ENCODE measurements around the gene POLD4.
A peak's percentile ranks its signal among the peaks of the same experiment; 100 is the strongest.

POLD4 gene

DNA sequence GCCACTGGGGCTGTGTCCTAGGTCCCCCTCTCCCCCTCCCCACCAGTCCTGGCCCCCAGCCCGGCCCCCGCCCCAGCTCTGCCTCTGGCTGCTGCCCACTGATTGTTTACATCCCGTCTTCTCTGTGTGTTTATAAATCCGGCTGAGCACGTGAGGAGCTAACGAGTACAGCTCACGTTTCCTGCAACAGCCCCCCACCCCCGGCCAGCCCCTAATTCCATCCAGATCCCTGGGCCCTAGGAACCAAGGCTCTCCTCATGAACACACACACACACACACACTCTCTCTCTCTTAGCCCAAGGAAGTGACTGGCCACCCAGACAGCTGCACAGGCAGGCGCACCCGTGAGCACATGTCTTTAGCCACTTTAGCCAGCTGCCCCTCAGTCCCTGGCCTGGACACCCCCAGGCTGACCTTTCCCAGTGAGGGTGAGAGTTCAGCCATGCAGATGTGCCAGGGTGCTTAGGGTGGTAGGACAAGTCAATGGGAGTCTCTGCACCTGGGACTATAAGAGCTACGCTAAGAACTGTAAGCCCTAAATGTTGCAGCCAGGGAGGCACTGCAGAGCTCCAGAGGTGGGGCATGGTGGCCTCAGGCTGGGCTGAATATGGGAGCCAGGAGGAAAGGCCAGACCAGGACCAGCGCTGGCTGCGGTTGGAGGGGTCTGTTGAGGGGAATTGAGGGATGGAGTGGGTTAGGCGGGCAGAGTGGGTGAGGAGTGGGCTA, 17.2 kb upstream of the POLD4 start:
- DNase-seq, result no peak

DNA sequence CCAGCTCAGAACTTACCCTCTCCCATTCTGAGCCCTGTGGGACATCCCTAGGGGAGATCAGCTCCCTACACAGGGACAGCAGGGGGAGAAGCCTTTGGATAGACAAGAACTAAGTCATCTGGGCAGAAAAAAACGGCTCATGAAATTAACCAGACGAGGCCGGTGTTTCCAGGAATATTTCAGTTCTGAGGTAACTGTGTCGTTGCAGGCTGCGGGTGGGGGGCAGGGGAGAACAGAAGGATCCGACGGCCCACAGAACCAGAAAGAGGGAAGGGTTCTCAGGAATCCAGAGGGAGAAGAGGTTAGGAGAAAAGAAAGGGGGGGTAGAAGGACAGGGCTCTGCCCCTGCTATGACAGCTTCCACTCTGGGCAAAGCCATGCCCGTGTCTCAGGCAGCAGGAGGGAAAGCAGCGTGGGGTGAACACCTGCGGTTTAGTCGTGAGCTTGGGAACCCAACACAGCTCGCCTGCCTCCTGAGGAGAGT, 16.5 kb upstream of the POLD4 start:
- peak; percentile 52 for DNase-seq

DNA sequence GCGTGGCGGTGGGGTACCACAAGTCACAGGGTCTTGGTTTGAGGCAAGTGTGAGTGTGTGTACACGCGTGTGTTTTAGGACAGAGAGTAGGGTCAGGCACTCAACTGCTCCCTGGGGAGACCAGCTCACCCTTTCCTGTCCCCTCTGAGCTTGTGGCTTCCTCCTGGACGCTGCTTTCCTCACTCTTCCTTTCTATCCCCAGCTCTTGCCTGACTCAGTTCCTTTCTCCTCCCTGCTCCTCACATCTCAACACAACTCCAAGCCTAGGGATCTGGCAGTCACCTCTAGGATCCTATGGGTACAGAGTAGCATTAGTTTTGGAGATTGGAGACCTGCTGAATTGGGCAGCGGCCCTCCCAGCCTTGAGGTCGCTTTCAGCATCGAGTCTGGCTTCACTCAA, 15.9 kb upstream of the POLD4 start:
- DNase-seq, result no peak

DNA sequence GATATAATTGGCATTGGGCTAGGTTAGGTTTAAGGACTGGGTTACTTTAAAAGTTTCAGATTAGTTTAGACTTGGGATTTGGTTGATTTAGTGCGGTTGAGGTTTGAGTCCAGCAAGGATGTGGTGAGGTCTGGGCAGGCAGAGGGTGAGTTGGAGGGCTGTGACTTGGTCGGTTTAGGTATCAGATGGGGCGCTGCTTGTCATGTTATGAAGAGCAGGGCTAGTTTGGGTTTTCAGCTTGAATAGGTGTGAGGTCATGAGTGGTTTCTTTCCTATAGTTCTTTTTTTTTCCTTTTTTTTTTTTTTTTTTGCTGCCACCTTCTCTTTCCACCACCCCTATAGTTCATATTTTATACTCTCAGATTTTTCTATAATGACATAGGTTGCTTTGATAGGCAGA, 15.3 kb upstream of the POLD4 start:
- DNase-seq, result no peak

DNA sequence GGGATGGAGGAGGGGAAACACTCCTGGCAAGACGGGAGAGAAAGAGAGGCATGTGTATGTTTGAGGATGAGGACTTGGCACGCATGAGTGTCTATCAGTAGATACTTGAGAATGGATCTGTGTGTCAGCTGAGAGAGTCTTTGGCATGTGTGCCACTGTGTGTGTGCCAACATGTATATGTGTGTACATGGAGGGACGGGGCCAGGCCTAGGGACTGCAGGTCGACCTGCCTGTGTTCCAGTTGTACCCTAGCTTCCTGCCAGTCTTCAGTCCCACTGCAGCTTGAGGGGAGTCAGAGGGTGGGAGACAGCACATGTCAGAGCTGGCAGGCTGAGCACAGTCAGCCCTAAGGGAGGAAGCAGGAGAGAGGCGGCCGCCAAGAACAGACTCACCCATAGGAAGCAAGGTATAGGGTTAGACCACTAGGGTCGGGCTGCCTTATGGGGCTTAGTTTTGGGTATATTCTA, 14.4 kb upstream of the POLD4 start:
- DNase-seq, result no peak

DNA sequence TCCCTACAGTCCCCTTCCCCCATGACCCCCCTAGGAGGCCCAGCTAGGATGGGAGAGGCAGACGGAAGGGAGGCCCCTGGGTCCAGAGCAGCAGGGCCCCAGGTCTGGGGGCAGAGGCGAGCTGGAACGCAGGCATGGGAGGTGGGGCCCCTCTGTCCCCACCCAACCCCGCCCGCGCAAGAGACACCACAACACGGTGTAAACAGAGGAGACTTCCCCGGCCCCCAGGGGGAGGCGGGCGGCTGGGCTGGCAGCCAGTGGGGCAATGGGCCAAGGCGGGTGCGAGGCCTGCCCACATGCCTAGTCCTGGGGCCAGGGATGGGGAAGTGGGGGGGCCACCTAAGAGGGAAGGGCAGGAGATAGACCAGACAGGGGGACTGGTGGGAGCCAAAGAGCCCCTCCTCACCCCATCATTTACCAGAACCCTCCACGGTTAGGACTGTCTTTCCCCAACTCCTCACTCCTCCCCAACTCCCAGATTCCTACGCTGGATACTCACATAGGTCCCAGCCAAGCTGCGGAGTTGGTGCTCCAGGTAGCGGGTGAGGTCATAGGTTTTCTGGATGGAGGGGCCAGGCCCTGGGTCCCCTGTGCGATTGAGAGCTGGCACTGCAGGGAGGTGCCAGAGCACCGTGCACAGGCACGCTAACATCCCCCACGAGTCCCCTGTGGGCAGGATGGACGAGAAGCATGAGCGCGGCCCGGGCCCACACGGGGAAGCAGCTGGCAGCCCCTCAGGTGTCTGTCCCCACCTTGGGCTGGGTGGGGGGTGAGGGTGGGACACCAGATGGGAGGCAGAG, 13.8 kb upstream of the POLD4 start:
- no peak for DNase-seq

DNA sequence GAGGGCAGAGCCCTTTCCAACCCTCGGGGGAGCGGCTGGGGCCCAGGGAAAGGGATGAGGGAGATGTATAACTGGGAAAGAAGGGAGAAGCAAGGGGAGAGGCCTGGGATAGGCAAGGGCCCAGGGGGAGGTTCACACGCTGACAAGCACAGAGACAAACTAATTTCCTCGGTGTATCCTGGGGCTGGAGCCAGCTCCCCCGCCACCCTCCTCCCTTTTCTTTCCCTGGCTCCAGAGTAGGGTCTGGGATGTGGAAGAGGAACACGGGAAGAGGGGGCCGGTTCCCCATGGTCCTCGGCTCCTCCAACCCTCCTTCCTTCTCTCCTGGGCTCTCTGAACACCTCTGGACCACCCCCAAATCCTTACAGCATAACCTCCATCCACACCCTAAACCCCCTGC, 13.2 kb upstream of the POLD4 start:
- DNase-seq, result no peak

DNA sequence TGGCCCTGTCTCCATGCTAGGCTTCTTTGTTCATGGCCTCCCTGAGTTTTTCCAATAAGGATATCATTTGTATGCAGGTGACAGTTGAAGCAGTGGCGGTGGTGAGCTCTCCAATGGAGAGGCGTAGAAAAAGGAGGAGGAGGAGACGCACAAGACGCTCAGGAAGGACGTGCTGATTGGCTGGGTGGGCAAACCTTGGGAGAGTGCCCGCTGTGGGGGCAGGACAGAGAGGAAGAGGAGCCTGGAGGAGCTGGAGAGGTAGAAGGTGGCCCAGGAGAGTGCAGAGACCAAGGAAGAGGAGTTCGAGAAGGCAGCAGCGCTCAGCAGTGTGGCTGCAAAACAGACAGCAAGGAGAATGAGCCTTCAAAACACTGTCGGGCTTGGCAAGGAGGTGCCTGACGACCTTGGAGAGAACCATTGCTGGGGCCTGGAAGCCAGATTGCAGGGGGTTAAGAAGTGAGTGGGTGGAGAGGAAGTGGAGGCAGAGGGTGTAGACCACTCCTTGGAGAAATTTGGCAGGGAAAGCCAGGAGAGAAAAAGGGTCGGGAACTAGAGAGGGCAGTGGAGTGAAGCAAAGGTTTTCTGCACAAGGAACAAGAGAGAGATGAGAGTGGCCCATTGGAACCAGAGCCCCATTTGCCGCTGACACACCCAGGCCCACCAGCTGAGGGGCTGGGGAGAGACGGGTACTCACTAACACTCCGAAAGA, 12.5 kb upstream of the POLD4 start:
- no peak for DNase-seq

DNA sequence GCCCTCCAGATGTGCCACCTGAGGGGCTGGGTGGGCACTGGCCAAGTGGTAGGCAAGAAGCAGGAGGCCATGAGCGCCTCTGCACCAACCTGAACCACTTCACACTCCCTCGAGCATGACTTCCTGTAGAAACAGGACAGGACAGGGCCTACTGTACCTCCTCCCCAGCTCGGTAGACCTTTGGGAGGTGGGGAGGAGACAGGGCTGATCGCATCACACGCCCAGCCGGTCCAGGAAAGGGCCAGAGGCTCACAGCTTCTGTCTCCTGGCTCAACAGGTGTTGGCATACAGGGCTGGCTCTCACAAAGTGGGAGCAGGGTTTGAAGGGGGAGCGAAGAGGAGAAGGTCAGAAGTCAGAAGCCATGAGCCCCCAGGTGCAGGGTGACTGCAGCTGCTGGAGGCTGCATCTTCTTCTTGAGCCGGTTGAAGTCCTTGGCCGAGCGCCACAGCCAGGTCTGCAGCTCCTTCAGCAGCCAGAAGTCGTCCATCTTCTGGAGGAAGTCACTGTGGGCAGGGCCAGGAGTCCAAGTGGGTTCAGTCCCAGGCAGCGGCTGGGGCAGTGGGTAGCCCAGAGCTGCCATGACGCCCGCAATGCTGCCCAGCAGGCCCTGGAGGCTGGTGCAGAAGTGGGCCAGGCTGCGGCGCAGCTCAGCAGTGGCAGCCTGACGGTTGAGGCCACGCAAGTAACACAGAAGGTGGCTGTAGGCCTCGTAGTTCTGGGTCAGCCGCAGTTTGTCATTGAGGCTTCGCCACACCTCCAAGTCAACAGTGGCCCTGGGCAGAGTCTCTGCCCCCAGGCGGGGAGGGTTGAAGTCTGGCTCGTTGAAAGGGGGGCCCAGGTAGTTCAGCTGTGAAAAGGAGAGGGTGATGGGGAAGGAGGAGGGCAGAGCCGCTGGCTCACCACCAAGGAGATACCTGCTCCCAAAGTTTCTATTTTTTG, 11.7 kb upstream of the POLD4 start:
- no peak for DNase-seq

DNA sequence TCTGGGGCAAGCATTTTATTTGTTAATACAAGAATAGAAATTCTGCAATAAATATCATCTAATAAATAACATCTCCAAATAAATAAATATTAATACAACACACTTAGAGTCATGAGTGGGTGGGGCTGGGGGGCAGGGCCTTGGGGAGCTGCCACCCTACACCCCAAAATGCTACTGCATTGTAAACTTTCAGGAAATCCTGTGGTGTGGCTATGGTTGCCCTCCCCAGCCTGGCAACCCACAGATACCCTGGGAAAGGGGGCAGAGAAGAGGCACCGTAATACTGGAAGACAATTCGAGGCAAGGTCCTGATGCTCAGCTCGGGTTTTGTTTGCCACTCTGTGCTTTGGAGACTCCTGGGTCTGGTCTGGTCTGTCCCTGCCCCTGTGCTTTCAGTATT, 10.8 kb upstream of the POLD4 start:
- DNase-seq, result no peak

DNA sequence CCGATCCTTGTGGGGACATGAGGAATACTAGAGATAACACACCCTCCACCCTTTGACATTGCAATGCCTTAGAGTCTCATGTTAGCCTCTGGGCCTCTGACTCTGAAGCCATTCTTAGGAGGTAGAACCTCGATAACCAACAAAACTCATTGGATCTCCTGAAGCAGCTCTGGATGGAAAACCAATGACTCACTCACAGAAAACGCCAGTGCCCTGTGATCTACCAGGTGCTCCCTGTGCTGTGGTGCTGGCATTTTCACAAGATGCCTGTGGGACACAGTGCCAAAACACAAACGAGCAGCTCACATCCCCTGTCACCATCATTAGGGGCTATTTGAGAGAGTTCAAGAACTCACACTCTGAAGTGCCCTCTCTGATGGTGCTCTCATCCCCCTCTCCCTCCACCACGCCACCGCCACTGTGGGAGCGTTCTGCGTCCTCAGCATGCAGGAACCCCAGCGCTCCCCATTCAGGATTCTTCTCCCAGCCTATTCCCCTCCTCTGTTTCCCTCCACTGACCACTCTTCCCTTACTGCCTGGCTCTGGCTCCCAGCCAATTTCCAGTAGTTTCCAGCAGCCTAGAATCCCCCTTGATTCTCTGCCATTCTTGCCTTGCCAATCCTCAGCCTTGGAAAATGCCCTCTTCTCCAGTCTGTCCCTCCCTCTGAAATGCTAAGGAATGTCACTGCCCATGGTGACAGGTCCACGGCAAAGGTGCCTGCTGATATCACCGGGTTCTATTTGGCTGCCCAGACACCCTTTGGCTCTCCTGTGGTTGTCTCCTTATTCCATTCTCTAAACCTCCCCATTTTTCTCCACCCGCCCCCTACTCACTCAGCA, 4.7 kb upstream of the POLD4 start:
- no peak for DNase-seq

DNA sequence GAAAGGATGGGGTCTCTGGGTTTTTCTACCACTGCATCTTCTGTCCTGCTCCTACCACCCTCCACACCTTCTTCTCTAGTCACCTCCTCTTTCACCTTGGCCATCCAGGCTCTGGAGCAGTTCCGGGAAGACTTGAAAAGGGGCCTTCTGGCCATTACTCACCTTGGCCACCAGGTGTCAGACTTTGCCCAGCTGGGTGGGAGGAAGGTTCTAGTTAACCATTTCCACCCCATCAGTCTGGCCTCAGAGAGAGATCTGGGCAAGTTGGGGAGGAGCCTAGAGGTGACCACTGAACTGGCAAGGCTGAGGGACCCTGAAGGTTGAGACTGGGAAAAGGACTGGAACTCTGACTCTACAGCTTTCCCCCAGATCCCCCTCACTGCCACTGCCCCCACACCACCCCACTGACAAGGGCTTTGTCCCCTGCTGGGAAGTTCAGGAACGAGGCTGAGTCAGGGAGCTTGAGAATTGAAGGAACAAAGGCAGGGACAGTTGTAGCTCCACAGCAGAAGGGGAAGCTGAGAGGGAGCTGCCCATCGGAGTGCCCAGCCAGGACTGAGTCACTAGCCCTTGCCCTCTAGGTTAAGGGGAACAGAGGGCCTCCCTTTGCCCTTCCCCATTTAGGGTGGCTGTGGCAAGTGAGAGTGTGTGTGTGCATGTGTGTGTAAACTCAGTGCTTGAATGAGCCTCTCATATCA, 3.7 kb upstream of the POLD4 start:
- DNase-seq, result peak; percentile 81

DNA sequence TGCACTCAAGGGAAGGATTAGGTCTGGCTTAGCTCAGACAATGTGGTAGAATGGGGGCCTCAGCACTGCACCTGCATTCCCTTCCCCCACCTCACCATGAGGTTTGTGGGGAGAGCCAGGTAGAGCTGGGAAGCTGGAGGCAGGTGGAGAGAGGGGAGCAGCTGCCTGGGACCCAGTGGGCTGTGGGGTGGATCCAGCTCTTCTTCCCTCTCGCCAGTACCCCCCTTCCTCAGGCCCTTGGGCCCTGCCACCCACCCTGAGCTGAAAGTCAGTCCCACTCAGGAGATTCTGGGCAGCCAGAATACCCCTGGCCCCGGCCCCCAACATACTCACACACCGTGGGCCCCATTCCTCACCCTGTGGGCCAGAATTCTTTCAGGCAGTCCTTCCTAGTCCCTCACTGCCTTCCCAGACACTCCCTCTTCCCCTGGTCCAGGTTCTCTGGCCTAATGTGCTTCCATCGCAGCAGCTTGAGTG, 3.1 kb upstream of the POLD4 start:
- DNase-seq, result no peak

DNA sequence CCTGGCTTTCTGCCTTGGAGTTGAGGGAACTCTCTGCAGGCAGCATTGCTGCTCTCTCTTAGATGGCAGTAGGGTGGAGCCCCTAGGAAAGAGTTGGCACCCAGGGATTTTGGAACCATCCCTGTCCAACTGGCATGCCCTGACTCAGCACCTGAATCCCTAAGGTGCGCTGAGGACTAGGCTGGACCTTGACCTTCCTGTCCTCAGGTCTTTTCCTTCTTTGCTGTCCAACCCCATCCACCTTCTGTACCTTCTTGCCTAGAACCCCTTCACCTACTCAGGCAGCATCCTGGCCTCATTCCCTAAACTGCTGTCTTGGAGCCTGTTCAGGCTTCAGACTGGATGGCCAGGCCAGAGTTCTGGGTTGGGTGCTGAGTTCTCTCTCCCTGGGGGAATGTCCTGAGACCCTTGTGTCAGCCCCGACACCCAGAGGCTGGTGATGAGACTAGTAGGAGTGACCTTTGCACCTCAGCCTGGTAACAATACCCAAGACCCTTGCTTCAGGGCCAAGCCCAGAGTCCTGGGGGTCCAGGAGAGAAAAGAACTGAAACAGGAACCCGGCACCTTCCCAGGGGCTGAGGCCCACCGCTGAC, 2.5 kb upstream of the POLD4 start:
- DNase-seq, result no peak

DNA sequence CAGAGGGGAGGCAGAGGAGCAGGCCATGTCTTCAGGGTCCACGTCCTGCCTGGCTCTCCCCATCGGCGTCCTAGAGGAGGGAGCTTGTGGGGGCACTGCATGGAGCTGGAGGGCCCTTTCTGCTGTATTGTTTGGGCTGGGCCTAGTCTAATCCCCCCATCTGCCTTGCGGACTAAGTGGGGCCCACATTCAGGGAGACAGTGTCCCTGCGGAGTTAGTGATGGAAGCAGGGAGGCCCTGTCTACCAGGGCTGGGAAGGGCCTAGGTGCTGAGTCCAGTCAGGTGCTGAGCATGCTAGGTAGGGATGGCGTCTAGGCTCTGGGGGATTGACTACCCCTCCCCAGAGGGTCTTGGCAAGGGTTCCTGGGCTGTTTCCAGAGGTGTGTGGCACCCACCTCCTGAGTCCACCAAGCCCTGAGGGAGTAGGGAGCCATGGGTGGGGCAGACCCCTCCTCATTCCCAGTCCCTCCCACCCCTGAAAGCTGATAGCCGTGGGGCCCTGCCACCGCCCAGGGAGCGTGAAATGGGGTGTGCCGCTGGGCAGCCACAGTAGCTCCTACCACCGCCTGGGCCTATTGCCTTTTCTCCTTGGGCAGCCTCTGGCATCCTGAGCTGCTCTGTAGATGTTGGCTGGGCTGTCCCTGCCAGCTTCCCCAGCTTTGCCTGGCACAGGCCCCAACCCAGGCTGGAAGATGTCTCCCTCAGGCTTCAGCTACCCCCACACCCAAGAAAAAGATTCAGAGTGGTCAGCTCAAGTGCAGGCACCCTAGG, 1.9 kb upstream of the POLD4 start:
- no peak for DNase-seq

DNA sequence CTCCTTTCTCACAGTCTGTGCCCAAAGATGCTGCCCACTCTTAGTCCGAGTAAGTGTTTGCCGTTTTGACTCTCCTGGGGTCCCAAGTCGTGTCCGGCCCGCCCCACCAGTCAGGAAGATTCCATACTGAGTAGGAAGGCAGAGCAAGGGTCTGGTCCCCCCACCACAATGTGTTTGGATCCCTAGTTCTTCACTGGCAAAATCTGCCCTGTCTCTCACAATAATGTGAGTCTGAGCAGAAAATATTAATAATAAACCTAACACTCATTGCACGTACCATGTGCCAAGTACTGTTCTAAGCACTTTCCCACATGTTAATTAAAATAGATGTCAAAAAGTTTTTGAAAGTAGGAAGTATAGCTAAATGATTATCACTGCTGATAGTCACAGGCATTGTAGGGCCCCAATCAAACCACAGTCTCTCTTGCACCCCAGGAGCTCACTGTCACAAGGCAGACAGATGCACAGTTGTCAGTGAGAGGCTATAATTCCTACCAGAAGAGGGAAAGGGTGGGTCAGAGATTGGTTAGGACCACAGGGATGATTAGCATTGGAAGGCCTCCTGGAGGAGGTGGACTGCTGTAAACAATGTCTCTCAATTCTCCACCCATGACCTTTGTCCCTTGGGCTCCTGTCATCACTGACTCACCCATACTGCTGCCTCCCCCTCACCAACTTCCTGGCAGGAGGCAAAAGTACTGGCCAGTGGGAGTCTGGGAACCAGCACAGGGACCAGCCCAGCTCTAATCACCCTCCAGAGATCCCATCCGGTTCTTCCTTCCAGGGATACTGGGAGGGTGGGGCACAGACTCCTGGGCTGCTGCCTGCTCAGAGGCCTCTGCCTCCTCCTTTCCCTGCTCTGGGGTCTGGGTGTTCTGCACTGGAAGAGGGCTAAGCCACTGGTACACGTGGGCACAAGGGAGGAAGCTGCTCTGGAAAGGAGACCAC, 1.0 kb upstream of the POLD4 start:
- peak; percentile 93 for DNase-seq

DNA sequence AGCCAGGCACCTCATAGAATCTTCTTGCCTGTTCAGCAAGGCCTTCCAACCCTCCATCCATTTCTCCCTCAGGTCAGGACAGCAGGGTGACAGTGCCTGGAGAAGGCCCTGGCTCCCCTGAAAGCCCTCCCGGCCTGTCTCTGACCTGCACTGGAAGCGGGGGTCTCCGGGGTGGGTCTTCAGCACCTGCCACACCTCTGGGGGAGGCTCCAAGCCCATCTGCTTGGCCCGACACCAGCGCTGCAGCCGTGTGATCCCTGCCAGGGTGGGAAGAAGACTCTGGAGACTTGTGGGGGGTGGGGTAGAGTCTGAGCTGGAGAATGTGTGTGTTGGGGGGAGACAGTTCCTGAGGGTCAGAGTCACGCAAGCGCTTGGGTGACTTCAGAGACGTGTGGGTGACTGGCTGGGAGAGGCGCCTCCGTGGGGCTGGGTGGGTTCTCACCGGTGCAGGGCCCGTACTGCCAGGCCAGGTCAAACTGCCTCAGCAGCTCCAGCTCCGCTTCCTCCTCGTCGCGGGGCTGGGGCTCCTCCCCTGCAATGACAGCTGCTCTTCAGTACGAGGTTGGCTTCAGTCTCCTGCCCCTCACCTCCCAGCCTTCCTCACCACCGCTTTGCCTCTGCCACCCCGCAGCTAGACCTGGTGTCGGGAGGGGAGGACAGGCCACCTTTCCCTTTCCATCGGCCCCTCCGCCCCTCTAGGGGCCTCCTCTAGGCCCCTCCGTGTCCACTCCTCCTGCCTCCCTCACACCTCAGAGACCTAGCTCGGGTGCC, 615 bp downstream of the POLD4 start:
- DNase-seq, result no peak

All from fibroblast of skin of scalp (primary cell).